ENCODE measurements around the gene ANKRD55. TPM values are rescaled to one million over a fixed set of nuclear protein-coding genes. Genes with fewer than 3 reads are reported as not detected.
"Not testable (repeated sequence)": the region's sequence is repeated elsewhere in the genome, so short reads cannot be mapped to it uniquely, and the experiment has no call there.

The ANKRD55 gene
- total and polyA plus RNA-seq, 8 donors = 0.20 to 0.97 (median 0.67) TPM

GRCh38 chr5:56130664-56131063 lies 102.5 kb downstream of the ANKRD55 start:
- no peak for ATAC-seq
- Histone ChIP-seq H3K4me3 (no peak overlapping the region), H3K27me3 (no peaks in the 10 kb centered on the region), H3K9me3 (no peaks in the 10 kb centered on the region), H3K4me1 (peaks cover 0 to 7% of the 10 kb centered on the region in 2 donors), H3K27ac (no peak overlapping the region), H3K36me3 (no peaks in the 10 kb centered on the region)
- intact Hi-C loops (cut with DNase I) = no loop called here
- no peak for TF ChIP-seq CTCF (IDR thresholded peaks at IDR 0.05)
- no peak for DNase-seq

GRCh38 chr5:56129288-56129687 lies 103.8 kb downstream of the ANKRD55 start:
- H3K27ac ChIP-seq = no peak overlapping the region
- TF ChIP-seq CTCF (IDR thresholded peaks at IDR 0.05) = no peak

GRCh38 chr5:56128113-56128512 lies 105.0 kb downstream of the ANKRD55 start:
- peak overlapping the region in 1 of 2 donors; percentile 15 for H3K27ac ChIP-seq
- intact Hi-C loops (cut with DNase I) = no loop called here
- no peak for ATAC-seq

More at GRCh38 chr5:56129288-56129687, 103.8 kb downstream of the ANKRD55 start:
- H3K27me3 ChIP-seq = no peaks in the 10 kb centered on the region
- no peak overlapping the region for H3K4me3 ChIP-seq
- no peaks in the 10 kb centered on the region for H3K36me3 ChIP-seq
- no peaks in the 10 kb centered on the region for H3K9me3 ChIP-seq
- no peak for DNase-seq
- intact Hi-C loops (cut with DNase I) = no loop called here
- no peak for ATAC-seq
- H3K4me1 ChIP-seq = peaks cover 5 to 7% of the 10 kb centered on the region in 2 donors

GRCh38 chr5:56126487-56127179 lies 106.5 kb downstream of the ANKRD55 start:
- Histone ChIP-seq H3K36me3 (no peaks in the 10 kb centered on the region), H3K27me3 (no peaks in the 10 kb centered on the region), H3K9me3 (no peaks in the 10 kb centered on the region), H3K27ac (no peak overlapping the region), H3K4me1 (peaks cover 10 to 15% of the 10 kb centered on the region in 2 donors), H3K4me3 (no peak overlapping the region)
- ATAC-seq = no peak
- no peak for DNase-seq
- no peak for TF ChIP-seq CTCF (IDR thresholded peaks at IDR 0.05)
- intact Hi-C loops (cut with DNase I) = no loop called here

More at GRCh38 chr5:56128113-56128512, 105.0 kb downstream of the ANKRD55 start:
- TF ChIP-seq CTCF (IDR thresholded peaks at IDR 0.05) = no peak
- Histone ChIP-seq H3K36me3 (no peaks in the 10 kb centered on the region), H3K4me1 (peaks cover 10 to 15% of the 10 kb centered on the region in 2 donors), H3K9me3 (no peaks in the 10 kb centered on the region), H3K27me3 (no peaks in the 10 kb centered on the region), H3K4me3 (no peak overlapping the region)
- DNase-seq = no peak

GRCh38 chr5:56123531-56124243 lies 109.4 kb downstream of the ANKRD55 start:
- peaks cover 10 to 15% of the 10 kb centered on the region in 2 donors for H3K4me1 ChIP-seq
- ATAC-seq (peak; percentile 86), DNase-seq (peak in 3 of 4 donors; percentile 46 to 67 (median 64))
- H3K9me3 ChIP-seq = no peaks in the 10 kb centered on the region
- TF ChIP-seq CTCF (IDR thresholded peaks at IDR 0.05) = no peak
- no peak overlapping the region for H3K4me3 ChIP-seq
- H3K36me3 ChIP-seq = no peaks in the 10 kb centered on the region
- intact Hi-C loops (cut with DNase I) = no loop called here
- peak overlapping the region; percentile 57 to 70 for H3K27ac ChIP-seq
- no peaks in the 10 kb centered on the region for H3K27me3 ChIP-seq

GRCh38 chr5:56122360-56122985 lies 110.7 kb downstream of the ANKRD55 start:
- H3K27ac ChIP-seq = peak overlapping the region in 1 of 2 donors; percentile 70
- not testable (repeated sequence) for ATAC-seq

More at GRCh38 chr5:56122360-56122985, 110.7 kb downstream of the ANKRD55 start:
- intact Hi-C loops (cut with DNase I); H3K4me3 ChIP-seq; H3K9me3 ChIP-seq; H3K27me3 ChIP-seq; H3K4me1 ChIP-seq; H3K36me3 ChIP-seq; DNase-seq: not testable (repeated sequence)
